Daoy (cell line): ENCODE measurements around the gene WNT10A. TPM values are rescaled to one million over a fixed set of nuclear protein-coding genes. Genes with fewer than 3 reads are reported as not detected.
"Not testable (repeated sequence)": the region's sequence is repeated elsewhere in the genome, so short reads cannot be mapped to it uniquely, and the experiment has no call there.

ENCODE experiments used
- DNase-seq: peaks from one replicate; pipeline ENCODE4 v3.0.0-alpha.2; 2015; ENCODE audit warnings: low read depth
- total RNA-seq: library from RNA; depleted of rRNA; stranded (reverse); fragments of >200 nt; shearing (Covaris generic); gene quantifications from 2 replicates; pipeline ENCODE4 v1.2.3, GENCODE V29; 2014; rRNA removed

Gene WNT10A
- total RNA-seq, 1 experiment from 2014 or later: 0.11 TPM

DNA sequence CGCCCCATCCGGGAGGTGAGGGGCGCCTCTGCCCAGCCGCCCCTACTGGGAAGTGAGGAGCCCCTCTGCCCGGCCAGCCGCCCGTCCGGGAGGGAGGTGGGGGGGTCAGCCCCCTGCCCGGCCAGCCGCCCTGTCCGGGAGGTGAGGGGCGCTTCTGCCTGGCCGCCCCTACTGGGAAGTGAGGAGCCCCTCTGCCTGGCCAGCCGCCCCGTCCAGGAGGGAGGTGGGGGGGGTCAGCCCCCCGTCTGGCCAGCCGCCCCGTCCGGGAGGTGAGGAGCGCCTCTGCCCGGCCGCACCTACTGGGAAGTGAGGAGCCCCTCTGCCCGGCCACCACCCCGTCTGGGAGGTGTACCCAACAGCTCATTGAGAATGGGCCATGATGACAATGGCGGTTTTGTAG, 51.1 kb downstream of the WNT10A start:
- not testable (repeated sequence) for DNase-seq

Other genes with a start within 250 kb of the WNT10A start
- gene ZNF142, start 221.2 kb upstream of the WNT10A start, total RNA-seq: 7.3 and 7.6 TPM in 2 replicates
- 53.3 and 59.9 TPM in 2 replicates for gene BCS1L, start 221.2 kb upstream of the WNT10A start, total RNA-seq
- 42.3 and 54.7 TPM in 2 replicates for gene RNF25, start 208.8 kb upstream of the WNT10A start, total RNA-seq
- 13.9 and 28.7 TPM in 2 replicates for gene STK36, start 208.8 kb upstream of the WNT10A start, total RNA-seq
- 13.7 and 15.4 TPM in 2 replicates for gene TTLL4, start 170.0 kb upstream of the WNT10A start, total RNA-seq
- gene CYP27A1, start 98.7 kb upstream of the WNT10A start, total RNA-seq: 0.77 and 0.80 TPM in 2 replicates
- gene PRKAG3, start 49.0 kb upstream of the WNT10A start, total RNA-seq: not detected in 2 replicates
- 0.23 TPM in 1 of 2 replicates, not detected in the other for gene WNT6, start 21.0 kb upstream of the WNT10A start, total RNA-seq
- gene CDK5R2, start 78.8 kb downstream of the WNT10A start, total RNA-seq: 0.06 TPM in 1 of 2 replicates, not detected in the other
- 0.34 TPM in 1 of 2 replicates, not detected in the other for gene FEV, start 104.3 kb downstream of the WNT10A start, total RNA-seq
- gene CRYBA2, start 112.6 kb downstream of the WNT10A start, total RNA-seq: 2.2 and 4.3 TPM in 2 replicates
- gene CFAP65, start 160.7 kb downstream of the WNT10A start, total RNA-seq: 0.11 TPM in 1 of 2 replicates, not detected in the other
- gene IHH, start 180.1 kb downstream of the WNT10A start, total RNA-seq: not detected in 2 replicates